Epithelial cell of proximal tubule (primary cell): ENCODE results near the gene COP1. TPM values are rescaled to one million over a fixed set of nuclear protein-coding genes. Genes with fewer than 3 reads are reported as not detected.
"Not testable (repeated sequence)": the region's sequence is repeated elsewhere in the genome, so short reads cannot be mapped to it uniquely, and the experiment has no call there.

Experiments used
- DNase-seq: peaks from one replicate; pipeline ENCODE4 v3.0.0-alpha.2; 2011; ENCODE audit warnings: low read depth
- H3K4me3 ChIP-seq: 2 replicates; pipeline ENCODE4 v1.5.1; 2011; ENCODE audit warnings: low read depth, mild to moderate bottlenecking, low read length
- total RNA-seq: library from RNA; depleted of rRNA; stranded (reverse); fragments of >200 nt; gene quantifications from 2 replicates; pipeline ENCODE4 v1.2.3, GENCODE V29; 2015
- TF ChIP-seq, protein P1 (sequence below): conservative IDR thresholded peaks from 2 replicates; pipeline ENCODE4 v1.5.1; 2012; ENCODE audit warnings: low read depth, mild to moderate bottlenecking, low read length

Gene COP1
- 37.3 and 47.4 TPM in 2 replicates for total RNA-seq

DNA sequence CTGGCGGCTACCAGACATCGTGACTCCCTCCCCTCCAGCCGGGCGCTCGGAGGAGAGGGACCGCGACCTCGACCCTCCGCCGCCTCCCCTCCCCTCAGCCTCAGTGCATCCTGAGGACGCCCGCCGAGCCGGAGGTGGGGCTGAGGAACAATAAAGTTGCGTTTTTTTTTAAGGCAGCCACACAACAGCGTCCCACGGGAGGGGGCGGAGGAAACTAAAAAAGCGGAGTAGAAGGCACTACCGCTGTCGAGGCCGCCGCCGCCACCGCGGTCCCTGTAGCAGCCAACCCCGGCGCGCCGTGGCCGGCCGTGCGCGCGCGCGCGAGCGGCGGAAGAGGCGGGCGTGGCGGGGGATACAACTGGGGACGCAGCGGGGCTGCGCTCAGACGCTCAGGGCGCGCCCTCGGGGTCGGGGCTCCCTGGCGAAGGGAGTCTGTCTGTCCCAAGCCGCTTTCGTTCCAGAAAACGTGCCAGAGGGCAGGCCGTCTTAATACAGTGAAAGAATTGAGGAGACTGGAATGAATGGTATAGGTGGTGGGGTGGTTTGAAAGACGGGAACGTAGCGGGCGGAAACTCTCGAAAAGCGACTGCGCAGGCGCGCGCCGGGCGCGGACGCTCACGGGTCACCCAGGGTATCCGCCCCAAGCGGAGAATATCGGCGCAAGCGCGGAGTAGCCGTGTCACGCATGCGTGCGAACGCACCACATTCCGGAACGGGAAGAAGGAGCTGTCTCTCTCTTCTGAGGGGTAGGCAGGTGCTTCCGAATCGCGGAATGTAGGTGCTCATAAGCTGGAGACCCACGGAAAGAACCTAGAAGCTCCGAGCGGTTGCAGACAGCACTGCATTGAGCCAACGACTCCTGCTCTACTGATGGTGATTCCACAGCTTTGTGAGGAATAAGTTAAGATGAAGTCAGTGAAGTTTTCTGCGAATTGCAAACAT is at the start of gene COP1:
TSS of gene COP1 (minus strand) at position 326 of the 942 bp plus-strand sequence. CDS start at position 18, 308 bp downstream.
- TF ChIP-seq, protein P1, sequence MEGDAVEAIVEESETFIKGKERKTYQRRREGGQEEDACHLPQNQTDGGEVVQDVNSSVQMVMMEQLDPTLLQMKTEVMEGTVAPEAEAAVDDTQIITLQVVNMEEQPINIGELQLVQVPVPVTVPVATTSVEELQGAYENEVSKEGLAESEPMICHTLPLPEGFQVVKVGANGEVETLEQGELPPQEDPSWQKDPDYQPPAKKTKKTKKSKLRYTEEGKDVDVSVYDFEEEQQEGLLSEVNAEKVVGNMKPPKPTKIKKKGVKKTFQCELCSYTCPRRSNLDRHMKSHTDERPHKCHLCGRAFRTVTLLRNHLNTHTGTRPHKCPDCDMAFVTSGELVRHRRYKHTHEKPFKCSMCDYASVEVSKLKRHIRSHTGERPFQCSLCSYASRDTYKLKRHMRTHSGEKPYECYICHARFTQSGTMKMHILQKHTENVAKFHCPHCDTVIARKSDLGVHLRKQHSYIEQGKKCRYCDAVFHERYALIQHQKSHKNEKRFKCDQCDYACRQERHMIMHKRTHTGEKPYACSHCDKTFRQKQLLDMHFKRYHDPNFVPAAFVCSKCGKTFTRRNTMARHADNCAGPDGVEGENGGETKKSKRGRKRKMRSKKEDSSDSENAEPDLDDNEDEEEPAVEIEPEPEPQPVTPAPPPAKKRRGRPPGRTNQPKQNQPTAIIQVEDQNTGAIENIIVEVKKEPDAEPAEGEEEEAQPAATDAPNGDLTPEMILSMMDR, result peak; percentile 9
- peak within 1 kb of the TSS; percentile 68 for H3K4me3 ChIP-seq
- peak; percentile 68 for DNase-seq

DNA sequence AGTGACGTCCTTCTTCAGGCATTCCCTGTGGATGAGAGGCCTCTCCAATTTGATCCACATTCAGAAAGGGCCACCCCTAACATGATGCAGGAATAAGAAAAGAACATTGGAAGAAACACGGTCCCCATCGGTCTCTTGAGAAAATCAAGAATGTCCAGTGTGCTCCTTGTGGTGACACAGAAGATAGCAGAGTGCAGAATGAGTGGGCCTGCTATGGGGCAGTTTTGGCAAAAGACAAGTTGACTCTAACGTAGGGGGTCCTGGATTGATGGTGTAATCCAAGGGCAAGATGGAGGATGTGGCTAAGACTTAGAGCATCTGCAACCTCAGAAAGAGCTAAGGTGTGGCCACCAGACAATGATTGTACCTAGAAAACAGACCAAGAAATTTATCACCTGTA is 45.1 kb upstream of the COP1 start:
- no peak overlapping the region for H3K4me3 ChIP-seq
- TF ChIP-seq, protein P1, result no peak
- DNase-seq, result no peak

DNA sequence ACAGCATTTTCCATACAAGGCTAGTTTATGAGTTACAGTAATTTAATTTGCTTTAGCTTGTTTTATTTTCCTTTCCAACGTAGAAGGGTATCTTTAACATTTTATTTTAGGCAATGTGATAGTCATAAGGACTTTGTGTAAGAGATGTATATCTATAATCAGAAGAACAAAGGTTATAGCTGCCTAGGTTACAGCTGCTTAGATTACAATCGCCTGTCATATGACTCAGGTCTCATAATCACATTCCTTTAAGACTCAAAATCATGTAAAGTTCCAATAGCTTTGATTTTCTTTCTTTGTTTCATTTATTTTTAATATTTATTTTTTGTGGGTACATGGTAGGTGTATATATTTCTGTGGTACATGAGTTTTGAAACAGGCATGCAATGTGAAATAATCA is 37.8 kb upstream of the COP1 start:
- H3K4me3 ChIP-seq, result no peak overlapping the region
- TF ChIP-seq, protein P1, result no peak
- no peak for DNase-seq

DNA sequence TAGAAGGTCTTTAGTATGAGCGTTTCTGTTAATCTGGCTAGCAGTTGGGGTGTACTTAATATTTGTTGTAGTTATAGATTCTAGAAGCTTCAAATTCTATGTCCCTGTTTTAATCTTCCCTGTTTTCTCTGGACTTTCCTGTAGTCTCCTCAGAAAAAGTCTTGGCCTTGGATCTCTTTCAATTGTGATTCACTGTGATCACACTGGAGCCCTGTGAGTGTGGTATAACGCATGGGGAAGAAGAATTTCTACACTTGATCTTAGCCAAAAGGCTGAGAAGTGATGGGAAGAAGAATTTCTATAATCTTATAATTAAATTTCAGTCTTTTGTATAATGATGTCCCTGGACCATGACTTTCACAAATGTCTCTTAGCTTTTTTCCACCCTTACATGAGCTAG is 36.7 kb upstream of the COP1 start:
- TF ChIP-seq, protein P1, result no peak
- no peak overlapping the region for H3K4me3 ChIP-seq
- DNase-seq, result no peak

DNA sequence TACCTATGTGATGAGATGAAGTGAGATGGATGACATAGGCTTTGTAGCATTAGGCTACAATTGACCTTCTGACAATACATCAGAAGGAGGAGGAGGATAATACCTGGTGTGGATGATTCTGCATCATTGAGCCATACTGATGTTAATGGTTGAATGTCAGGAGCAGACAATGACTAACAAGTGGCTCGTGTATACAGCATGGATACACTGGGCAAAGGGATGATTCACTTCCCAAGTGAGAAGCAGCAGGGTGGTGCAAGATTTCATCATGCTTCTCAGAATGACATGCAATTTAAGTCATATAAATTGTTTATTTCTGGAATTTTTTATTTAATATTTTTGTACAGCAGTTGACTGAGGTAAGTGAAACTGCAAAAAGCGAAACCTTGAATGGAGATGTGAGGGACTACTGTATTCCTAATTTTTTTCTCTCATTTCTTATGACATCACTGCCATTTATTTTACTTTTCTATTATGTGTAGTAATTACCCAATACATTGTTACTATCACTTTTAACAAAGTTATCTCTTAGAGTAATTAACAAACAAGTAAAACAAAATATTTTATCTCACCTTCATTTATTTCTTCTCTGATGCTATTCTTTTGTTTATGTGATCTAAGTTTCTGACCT is 34.4 kb upstream of the COP1 start:
- TF ChIP-seq, protein P1, result no peak
- DNase-seq, result peak; percentile 83
- no peak overlapping the region for H3K4me3 ChIP-seq

DNA sequence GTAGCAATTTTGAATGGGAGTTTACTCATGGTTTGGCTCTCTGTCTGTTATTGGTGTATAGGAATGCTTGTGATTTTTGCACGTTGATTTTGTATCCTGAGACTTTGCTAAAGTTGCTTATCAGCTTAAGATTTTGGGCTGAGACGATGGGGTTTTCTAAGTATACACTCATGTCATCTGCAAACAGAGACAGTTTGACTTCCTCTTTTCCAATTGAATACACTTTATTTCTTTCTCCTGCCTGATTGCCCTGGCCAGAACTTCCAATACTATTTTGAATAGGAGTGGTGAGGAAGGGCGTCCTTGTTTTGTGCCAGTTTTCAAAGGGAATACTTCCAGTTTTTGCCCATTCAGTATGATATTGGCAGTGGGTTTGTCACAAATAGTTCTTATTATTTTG is 26.6 kb upstream of the COP1 start:
- DNase-seq, H3K4me3 ChIP-seq: not testable (repeated sequence)

DNA sequence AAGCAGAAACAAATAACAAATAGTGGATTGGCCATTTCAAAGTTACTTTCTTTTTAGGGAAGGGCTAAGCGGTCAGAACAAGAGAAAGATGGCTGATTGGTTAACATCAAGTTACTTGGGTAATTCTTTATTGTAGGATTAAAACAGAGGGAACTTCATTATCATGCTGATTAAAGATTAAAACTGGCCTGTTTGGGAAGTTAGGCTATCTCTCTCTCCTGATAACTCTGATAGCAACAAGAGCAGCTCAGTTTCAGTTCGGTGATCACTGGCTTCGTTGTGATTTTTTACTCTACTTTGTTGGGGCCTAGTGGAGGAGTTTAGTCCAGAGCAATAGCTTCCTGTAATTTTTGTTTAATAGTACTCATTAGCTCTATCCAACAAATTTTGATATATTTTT is 20.5 kb upstream of the COP1 start:
- TF ChIP-seq, protein P1, result no peak
- H3K4me3 ChIP-seq, result no peak overlapping the region
- no peak for DNase-seq
